ENCODE measurements around the gene TMBIM1. TPM values are rescaled to one million over a fixed set of nuclear protein-coding genes. Genes with fewer than 3 reads are reported as not detected.

The TMBIM1 gene
- polyA plus RNA-seq, 1 experiment, result 206 TPM

DNA sequence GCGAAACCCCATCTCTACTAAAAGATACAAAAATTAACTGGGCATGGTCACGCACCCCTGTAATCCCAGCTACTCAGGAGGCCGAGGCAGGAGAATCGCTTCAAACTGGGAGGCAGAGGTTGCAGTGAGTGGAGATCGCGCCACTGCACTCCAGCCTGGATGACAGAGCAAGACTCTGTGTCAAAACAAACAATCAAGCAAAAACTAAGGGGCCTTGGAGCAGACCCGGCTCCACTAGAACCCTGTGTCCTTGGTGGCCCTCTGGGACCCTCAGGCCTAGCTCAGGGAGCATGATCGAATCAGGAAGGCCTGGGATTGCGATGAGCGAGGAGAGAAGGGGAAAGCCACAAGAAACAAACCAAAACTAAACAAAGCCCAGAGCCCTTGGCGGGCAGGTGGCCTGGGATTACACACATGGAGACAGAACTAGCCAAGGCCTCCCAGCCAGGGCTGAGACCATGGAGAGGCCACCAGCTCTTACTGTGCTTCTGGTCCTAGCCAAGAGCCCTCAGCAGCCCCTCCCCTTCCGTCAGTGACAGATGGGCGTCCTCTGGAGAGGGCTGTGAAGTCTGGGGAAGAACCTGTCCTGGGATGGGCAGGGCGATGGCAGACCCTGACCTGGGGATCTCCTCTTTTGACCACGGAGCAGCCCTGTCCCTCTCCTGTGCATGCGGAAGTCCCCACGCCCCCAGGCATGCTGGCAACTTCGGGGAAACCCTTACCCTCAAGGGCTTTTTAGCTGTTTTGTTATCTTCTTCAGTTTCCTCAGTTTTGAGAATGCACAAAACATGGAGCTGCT lies 36.9 kb upstream of the TMBIM1 start:
- DNase-seq (ENCODE audit: low read depth), result no peak
- TF ChIP-seq, protein P1, sequence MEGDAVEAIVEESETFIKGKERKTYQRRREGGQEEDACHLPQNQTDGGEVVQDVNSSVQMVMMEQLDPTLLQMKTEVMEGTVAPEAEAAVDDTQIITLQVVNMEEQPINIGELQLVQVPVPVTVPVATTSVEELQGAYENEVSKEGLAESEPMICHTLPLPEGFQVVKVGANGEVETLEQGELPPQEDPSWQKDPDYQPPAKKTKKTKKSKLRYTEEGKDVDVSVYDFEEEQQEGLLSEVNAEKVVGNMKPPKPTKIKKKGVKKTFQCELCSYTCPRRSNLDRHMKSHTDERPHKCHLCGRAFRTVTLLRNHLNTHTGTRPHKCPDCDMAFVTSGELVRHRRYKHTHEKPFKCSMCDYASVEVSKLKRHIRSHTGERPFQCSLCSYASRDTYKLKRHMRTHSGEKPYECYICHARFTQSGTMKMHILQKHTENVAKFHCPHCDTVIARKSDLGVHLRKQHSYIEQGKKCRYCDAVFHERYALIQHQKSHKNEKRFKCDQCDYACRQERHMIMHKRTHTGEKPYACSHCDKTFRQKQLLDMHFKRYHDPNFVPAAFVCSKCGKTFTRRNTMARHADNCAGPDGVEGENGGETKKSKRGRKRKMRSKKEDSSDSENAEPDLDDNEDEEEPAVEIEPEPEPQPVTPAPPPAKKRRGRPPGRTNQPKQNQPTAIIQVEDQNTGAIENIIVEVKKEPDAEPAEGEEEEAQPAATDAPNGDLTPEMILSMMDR (IDR thresholded peaks at IDR 0.05; ENCODE audit: insufficient read depth, low read depth, low read length), result no peak
- Histone ChIP-seq H3K4me3 (ENCODE audit: low read depth, low read length) (no peak overlapping the region), H3K36me3 (ENCODE audit: control insufficient read depth, insufficient read depth, low read length) (no peaks in the 10 kb centered on the region), H3K27me3 (ENCODE audit: control insufficient read depth, insufficient read depth, low read length) (no peaks in the 10 kb centered on the region)
- POLR2A ChIA-PET, result no interaction called here
- CTCF ChIA-PET, result interaction anchor here (0.9 to 1.6 kb wide), 2 partner anchors 27 kb away, joined by 3 to 8 read pairs; partner anchors contain the start of gene CATIP

DNA sequence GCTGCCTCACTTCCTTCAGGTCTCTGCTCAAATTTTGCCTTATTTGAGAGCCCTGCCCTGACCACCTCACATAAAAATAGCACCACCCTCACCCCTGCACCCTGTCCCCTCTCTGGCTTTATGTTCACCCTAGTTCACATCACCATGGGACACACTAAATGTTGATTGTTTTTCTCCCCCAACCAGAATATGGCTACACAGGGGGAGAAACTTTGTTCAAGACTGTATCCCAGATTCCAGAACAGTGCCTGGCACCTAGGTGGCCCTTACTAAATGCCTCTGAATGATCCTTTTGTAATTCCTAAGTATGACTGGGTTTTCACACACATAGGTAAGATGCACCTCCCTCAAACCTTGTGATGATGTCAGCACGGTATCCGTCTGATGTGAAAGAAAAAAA lies 36.0 kb upstream of the TMBIM1 start:
- DNase-seq (ENCODE audit: low read depth), result no peak
- TF ChIP-seq, protein P1 (IDR thresholded peaks at IDR 0.05; ENCODE audit: insufficient read depth, low read depth, low read length), result no peak
- ChIA-PET POLR2A (no interaction called here), CTCF (interaction anchor here (1.2 kb wide), 1 partner anchor 28 kb away, joined by 5 read pairs; the partner anchor contains the start of gene CATIP)
- Histone ChIP-seq H3K36me3 (ENCODE audit: control insufficient read depth, insufficient read depth, low read length) (no peaks in the 10 kb centered on the region), H3K27me3 (ENCODE audit: control insufficient read depth, insufficient read depth, low read length) (no peaks in the 10 kb centered on the region), H3K4me3 (ENCODE audit: low read depth, low read length) (no peak overlapping the region)

DNA sequence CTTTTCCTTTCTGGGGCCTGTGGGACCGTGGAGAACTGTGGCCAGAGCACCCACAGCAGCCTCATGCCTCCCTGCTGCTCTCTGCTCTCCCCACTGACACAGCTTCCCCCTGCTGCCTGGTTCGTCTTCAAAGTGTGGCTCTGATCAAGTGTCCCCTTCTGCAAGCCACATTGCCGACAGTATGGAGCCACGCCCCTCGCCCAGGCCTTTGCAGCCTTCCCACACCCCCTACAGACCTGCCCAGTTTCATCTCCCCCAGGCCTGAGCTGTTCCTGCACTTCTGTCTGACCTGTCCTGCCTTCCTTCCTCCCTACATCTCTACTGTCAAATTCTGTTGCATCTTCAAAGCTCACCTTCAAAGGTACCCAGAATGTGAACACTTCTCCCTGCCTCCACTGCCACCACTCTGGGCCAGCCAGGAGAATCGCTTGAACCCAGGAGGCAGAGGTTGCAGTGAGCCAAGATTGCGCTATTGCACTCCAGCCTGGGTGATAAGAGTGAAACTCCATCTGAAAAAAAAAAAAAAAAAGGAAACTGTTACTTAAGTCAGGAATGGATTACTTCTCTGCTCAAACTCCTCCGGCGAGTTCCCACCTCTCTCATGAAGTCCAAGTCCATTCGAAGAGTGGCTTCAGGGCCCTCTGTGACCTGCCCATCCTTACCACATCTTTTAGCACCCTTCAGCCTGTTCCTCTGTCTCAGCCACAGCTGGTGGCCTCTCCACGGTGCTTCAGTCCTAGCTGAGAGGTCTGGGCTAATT lies 35.3 kb upstream of the TMBIM1 start:
- POLR2A ChIA-PET, result no interaction called here
- Histone ChIP-seq H3K36me3 (ENCODE audit: control insufficient read depth, insufficient read depth, low read length) (no peaks in the 10 kb centered on the region), H3K4me3 (ENCODE audit: low read depth, low read length) (no peak overlapping the region), H3K27me3 (ENCODE audit: control insufficient read depth, insufficient read depth, low read length) (no peaks in the 10 kb centered on the region)
- CTCF ChIA-PET, result interaction anchor here (1.2 kb wide), 1 partner anchor 29 kb away, joined by 5 read pairs; the partner anchor contains the start of gene CATIP
- DNase-seq (ENCODE audit: low read depth), result no peak
- TF ChIP-seq, protein P1 (IDR thresholded peaks at IDR 0.05; ENCODE audit: insufficient read depth, low read depth, low read length), result no peak

DNA sequence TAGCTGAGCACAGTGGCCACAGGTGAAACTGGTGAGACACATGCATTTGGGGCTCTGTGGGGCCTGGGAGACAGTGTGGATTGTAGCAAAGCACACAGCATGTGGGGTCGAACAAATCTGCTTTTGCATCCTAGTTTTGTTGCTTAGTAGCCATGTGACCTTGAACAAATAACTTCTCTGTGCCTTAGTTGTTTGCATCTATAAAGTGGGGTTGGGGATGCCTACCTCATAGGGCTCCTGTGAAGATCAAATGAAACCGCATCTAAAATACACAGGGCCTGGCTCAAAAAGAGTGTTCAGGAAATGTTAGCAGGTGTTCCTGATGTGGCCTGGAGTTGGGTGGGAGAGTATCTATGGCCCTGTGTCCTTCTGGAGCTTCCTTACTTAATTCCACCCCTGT lies 34.0 kb upstream of the TMBIM1 start:
- TF ChIP-seq, protein P1 (IDR thresholded peaks at IDR 0.05; ENCODE audit: insufficient read depth, low read depth, low read length), result no peak
- Histone ChIP-seq H3K27me3 (ENCODE audit: control insufficient read depth, insufficient read depth, low read length) (no peaks in the 10 kb centered on the region), H3K36me3 (ENCODE audit: control insufficient read depth, insufficient read depth, low read length) (no peaks in the 10 kb centered on the region), H3K4me3 (ENCODE audit: low read depth, low read length) (no peak overlapping the region)
- no peak for DNase-seq (ENCODE audit: low read depth)
- CTCF ChIA-PET, result interaction anchor here (0.8 to 1.7 kb wide), 2 partner anchors 9 to 25 kb away, joined by 3 to 6 read pairs; no protein-coding TSS in a partner anchor
- POLR2A ChIA-PET, result no interaction called here

DNA sequence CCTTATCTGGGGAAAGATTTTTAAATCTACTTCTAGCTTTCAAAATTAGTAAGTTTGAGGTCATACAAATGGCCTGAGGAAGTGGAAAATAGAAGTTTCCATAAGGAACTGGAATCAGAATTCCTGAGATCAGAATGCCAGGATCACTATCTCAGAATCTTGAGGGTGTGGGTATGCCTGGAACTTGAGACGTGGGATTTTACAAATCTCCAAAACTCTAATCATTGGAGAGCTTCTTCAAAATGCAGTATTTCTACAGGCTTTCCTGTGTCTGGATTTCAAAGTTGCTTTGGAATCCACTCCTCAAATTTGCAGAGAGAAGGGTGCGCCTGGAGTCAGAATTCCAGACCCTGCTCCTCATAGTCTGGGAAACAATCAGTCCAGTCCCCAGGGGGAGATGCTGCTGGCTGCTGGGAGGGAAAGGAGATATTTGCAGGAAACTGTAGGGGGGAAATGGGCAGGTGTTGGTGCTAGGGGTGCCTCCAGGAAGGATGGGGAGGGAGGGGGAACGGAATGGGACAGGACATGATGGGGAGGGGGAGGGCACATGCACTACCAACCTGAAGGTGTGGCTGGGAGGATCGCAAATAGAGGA lies 33.4 kb upstream of the TMBIM1 start:
- ChIA-PET POLR2A (no interaction called here), CTCF (interaction anchor here (0.8 to 1.7 kb wide), 2 partner anchors 9 to 24 kb away, joined by 3 to 6 read pairs; no protein-coding TSS in a partner anchor)
- TF ChIP-seq, protein P1 (IDR thresholded peaks at IDR 0.05; ENCODE audit: insufficient read depth, low read depth, low read length), result no peak
- no peak overlapping the region for H3K4me3 ChIP-seq (ENCODE audit: low read depth, low read length)
- DNase-seq (ENCODE audit: low read depth), result no peak
- H3K27me3 ChIP-seq (ENCODE audit: control insufficient read depth, insufficient read depth, low read length), result no peaks in the 10 kb centered on the region
- no peaks in the 10 kb centered on the region for H3K36me3 ChIP-seq (ENCODE audit: control insufficient read depth, insufficient read depth, low read length)
